ENCODE data around the gene GJA1.

DNA sequence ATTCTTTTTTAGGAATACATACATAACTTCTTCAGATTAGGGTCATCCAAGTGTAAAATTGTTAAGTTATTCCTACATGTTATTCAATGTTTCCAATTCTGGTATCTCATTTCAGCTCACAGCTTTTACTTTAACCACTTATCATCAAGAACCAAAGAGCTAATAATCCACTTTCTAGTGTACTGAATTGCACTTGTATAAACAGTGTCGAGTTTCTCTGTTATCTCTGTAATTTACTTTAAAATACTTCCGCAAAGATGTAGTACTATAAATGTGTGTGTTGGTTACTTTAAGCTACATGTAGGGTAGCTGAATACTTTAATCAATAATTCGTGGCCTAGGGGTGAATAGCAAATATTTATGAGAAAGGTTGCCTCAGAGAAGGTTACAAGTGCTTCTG, 8.8 kb upstream of the GJA1 start:
- TF ChIP-seq, protein P1, sequence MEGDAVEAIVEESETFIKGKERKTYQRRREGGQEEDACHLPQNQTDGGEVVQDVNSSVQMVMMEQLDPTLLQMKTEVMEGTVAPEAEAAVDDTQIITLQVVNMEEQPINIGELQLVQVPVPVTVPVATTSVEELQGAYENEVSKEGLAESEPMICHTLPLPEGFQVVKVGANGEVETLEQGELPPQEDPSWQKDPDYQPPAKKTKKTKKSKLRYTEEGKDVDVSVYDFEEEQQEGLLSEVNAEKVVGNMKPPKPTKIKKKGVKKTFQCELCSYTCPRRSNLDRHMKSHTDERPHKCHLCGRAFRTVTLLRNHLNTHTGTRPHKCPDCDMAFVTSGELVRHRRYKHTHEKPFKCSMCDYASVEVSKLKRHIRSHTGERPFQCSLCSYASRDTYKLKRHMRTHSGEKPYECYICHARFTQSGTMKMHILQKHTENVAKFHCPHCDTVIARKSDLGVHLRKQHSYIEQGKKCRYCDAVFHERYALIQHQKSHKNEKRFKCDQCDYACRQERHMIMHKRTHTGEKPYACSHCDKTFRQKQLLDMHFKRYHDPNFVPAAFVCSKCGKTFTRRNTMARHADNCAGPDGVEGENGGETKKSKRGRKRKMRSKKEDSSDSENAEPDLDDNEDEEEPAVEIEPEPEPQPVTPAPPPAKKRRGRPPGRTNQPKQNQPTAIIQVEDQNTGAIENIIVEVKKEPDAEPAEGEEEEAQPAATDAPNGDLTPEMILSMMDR (IDR thresholded peaks at IDR 0.05; ENCODE audit: poor library complexity), result no peak
- TF ChIP-seq EZH2 (IDR thresholded peaks at IDR 0.05; ENCODE audit: borderline replicate concordance), result no peak
